Measurements from ENCODE around the gene ADAM12. TPM values are rescaled to one million over a fixed set of nuclear protein-coding genes. Genes with fewer than 3 reads are reported as not detected.

Gene ADAM12
- total and polyA plus RNA-seq, 2 donors (not counting 3 experiments of a cell fraction or from before 2014, with no cell fraction given), result 0.22 to 0.33 TPM

GRCh38 chr10:126186766-126187165, 201.5 kb downstream of the ADAM12 start:
- FAIRE-seq (no peak), DNase-seq (ENCODE audit: low read depth, low spot score) (no peak)
- no peak overlapping the region for H3K4me3 ChIP-seq (replicated peaks in 1 of 3; ENCODE audit: insufficient read depth in 1 of 3, low read depth in 1 of 3, low read length in 3 of 3)
- no peaks in the 10 kb centered on the region for H3K27me3 ChIP-seq (ENCODE audit: control insufficient read depth in 2 of 2, insufficient read depth in 2 of 2, low read length in 2 of 2)
- intact Hi-C loops (cut with micrococcal nuclease) (no loop called here), dilution Hi-C loops (cut with MboI; ENCODE audit: extremely low pct_ligation_motif_present, low sequenced_read_pairs) (no loop called here)
- no peaks in the 10 kb centered on the region for H3K9me1 ChIP-seq (replicated peaks; ENCODE audit: control insufficient read depth, extremely low read depth, insufficient read depth, low read length)
- no peak for TF ChIP-seq MAX (IDR thresholded peaks at IDR 0.05; ENCODE audit: insufficient read depth, insufficient read length)
- no peak overlapping the region for H2AFZ ChIP-seq (ENCODE audit: low read depth, low read length)
- no peak overlapping the region for H3K9ac ChIP-seq (replicated peaks; ENCODE audit: extremely low read depth, insufficient read depth, low read length)
- no peaks in the 10 kb centered on the region for H3K9me3 ChIP-seq (replicated peaks; ENCODE audit: control insufficient read depth, insufficient read depth, low read length)
- H3K27ac ChIP-seq (ENCODE audit: insufficient read depth, low read depth, low read length), result no peak overlapping the region
- no peak overlapping the region for H3K4me2 ChIP-seq (ENCODE audit: insufficient read depth, low read length)
- no peaks in the 10 kb centered on the region for H4K20me1 ChIP-seq (replicated peaks; ENCODE audit: control insufficient read depth, extremely low read depth, insufficient read depth, low read length)
- no TSS peak for BruUV-seq (replicated peaks)
- H3K36me3 ChIP-seq (ENCODE audit: control insufficient read depth in 2 of 2, extremely low read depth in 1 of 2, insufficient read depth in 2 of 2, low read length in 2 of 2), result no peaks in the 10 kb centered on the region
- ChIA-PET CTCF (no interaction called here), POLR2A (no interaction called here)
- no peaks in the 10 kb centered on the region for H3K79me2 ChIP-seq (ENCODE audit: control insufficient read depth, insufficient read depth, low read length)
- no peaks in the 10 kb centered on the region for H3K4me1 ChIP-seq (ENCODE audit: control insufficient read depth, extremely low read depth, insufficient read depth, low read length)

- H3K4me3 ChIP-seq (replicated peaks in 1 of 3; ENCODE audit: insufficient read depth in 1 of 3, low read depth in 1 of 3, low read length in 3 of 3), result no peak overlapping the region
- no peaks in the 10 kb centered on the region for H3K9me3 ChIP-seq (replicated peaks; ENCODE audit: control insufficient read depth, insufficient read depth, low read length)
- no peak overlapping the region for H2AFZ ChIP-seq (ENCODE audit: low read depth, low read length)
- DNase-seq (ENCODE audit: low read depth, low spot score) (no peak), FAIRE-seq (no peak)
- H3K27me3 ChIP-seq (ENCODE audit: control insufficient read depth in 2 of 2, insufficient read depth in 2 of 2, low read length in 2 of 2), result no peaks in the 10 kb centered on the region
- no peaks in the 10 kb centered on the region for H3K9me1 ChIP-seq (replicated peaks; ENCODE audit: control insufficient read depth, extremely low read depth, insufficient read depth, low read length)
- ChIA-PET CTCF (no interaction called here), POLR2A (no interaction called here)
- no peak overlapping the region for H3K4me2 ChIP-seq (ENCODE audit: insufficient read depth, low read length)
- no peaks in the 10 kb centered on the region for H3K36me3 ChIP-seq (ENCODE audit: control insufficient read depth in 2 of 2, extremely low read depth in 1 of 2, insufficient read depth in 2 of 2, low read length in 2 of 2)
- no peaks in the 10 kb centered on the region for H4K20me1 ChIP-seq (replicated peaks; ENCODE audit: control insufficient read depth, extremely low read depth, insufficient read depth, low read length)
- BruUV-seq (replicated peaks), result no TSS peak
- no peak overlapping the region for H3K9ac ChIP-seq (replicated peaks; ENCODE audit: extremely low read depth, insufficient read depth, low read length)
- intact Hi-C loops (cut with micrococcal nuclease), result no loop called here
- H3K79me2 ChIP-seq (ENCODE audit: control insufficient read depth, insufficient read depth, low read length), result no peaks in the 10 kb centered on the region
- TF ChIP-seq POLR2AphosphoS5 (IDR thresholded peaks at IDR 0.05; ENCODE audit: insufficient read depth, low read depth, low read length) (no peak), MYC (IDR thresholded peaks at IDR 0.05; ENCODE audit: low read depth, low read length) (no peak), FOS (IDR thresholded peaks at IDR 0.05; ENCODE audit: borderline replicate concordance, insufficient read depth, low read length) (no peak)
- H3K27ac ChIP-seq (ENCODE audit: insufficient read depth, low read depth, low read length), result no peak overlapping the region
- dilution Hi-C loops (cut with MboI; ENCODE audit: extremely low pct_ligation_motif_present, low sequenced_read_pairs), result no loop called here
- H3K4me1 ChIP-seq (ENCODE audit: control insufficient read depth, extremely low read depth, insufficient read depth, low read length), result no peaks in the 10 kb centered on the region
Measured at GRCh38 chr10:126185676-126186447, 202.4 kb downstream of the ADAM12 start.
